Fibroblast of the aortic adventitia (primary cell): Measurements from ENCODE around the gene NUP50. TPM values are rescaled to one million over a fixed set of nuclear protein-coding genes. Genes with fewer than 3 reads are reported as not detected.

ENCODE experiments used
- DNase-seq: peaks from one replicate; pipeline ENCODE4 v3.0.0-alpha.2; 2010; ENCODE audit warnings: low read depth
- H3K4me3 ChIP-seq: 2 replicates; pipeline ENCODE4 v1.5.1; 2011; ENCODE audit warnings: low read depth, mild to moderate bottlenecking, control low read depth, low read length, moderate library complexity
- total RNA-seq: library from RNA; depleted of rRNA; stranded (reverse); fragments of >200 nt; gene quantifications from 2 replicates; pipeline ENCODE4 v1.2.3, GENCODE V29; 2012; ENCODE audit warnings: low replicate concordance
- TF ChIP-seq, protein P1 (sequence below): IDR thresholded peaks from 2 replicates; pipeline ENCODE4 v1.5.1; 2011; ENCODE audit warnings: mild to moderate bottlenecking, low read length, control low read depth, inconsistent platforms; ENCODE audit not compliant: insufficient read depth

Gene NUP50
- total RNA-seq, 1 donor = 61.6 TPM

DNA sequence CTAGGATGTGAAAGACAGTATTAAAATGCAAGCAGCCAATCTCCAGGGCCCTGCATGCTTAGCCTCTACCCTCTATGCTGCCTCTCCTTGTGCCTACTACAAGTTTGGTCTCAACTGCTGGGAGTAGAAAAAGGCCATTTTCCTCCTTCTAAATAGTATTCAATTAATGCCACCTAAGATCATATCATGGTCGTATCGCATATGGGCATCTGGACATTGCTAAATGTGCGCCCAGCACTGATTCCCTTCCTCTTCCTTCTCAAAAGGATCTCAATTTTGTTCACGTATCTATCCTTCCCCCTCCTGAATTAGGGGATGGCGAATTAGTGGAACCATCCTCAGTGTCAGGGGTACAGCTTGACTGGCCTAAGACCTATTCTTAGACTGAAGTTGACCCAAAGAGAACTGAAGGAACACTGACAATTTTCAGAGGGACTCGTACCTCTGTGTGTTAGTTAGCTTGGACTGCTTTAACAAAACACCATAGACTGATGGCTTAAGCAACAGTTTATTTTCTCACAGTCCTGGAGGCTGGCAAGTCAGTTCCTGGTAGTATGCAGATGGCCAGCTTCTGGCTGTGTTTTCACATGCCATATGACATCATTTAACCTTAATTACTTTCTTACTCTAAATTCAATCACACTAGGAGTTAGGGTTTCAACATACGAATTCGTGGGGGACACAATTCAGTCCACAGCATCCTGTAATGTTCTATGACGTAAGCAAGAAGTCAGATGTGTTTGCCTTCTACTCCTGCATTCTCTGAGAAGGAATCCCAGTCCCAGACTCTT is 8.5 kb upstream of the NUP50 start:
- no peak overlapping the region for H3K4me3 ChIP-seq
- TF ChIP-seq, protein P1, sequence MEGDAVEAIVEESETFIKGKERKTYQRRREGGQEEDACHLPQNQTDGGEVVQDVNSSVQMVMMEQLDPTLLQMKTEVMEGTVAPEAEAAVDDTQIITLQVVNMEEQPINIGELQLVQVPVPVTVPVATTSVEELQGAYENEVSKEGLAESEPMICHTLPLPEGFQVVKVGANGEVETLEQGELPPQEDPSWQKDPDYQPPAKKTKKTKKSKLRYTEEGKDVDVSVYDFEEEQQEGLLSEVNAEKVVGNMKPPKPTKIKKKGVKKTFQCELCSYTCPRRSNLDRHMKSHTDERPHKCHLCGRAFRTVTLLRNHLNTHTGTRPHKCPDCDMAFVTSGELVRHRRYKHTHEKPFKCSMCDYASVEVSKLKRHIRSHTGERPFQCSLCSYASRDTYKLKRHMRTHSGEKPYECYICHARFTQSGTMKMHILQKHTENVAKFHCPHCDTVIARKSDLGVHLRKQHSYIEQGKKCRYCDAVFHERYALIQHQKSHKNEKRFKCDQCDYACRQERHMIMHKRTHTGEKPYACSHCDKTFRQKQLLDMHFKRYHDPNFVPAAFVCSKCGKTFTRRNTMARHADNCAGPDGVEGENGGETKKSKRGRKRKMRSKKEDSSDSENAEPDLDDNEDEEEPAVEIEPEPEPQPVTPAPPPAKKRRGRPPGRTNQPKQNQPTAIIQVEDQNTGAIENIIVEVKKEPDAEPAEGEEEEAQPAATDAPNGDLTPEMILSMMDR = no peak
- DNase-seq = peak; percentile 32

DNA sequence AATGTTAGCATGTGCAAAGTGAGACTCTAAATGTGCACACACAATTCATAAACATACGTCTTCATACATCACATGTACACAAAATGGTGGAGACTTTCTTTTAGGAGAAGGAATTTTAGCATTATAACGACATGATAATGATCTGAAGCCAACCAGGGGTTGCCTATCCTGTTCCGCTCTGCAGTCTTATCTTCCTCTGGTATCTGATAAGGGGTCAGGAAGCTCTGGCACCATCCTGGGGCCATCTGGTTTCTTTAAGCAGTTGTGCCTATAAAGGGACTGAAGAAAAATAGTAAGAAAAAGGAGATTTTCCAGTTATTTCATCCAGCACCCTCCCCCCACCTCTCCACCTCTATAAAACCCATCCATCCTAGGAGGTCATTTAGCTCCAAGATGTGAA is 5.8 kb upstream of the NUP50 start:
- no peak for DNase-seq
- TF ChIP-seq, protein P1 = no peak
- no peak overlapping the region for H3K4me3 ChIP-seq

DNA sequence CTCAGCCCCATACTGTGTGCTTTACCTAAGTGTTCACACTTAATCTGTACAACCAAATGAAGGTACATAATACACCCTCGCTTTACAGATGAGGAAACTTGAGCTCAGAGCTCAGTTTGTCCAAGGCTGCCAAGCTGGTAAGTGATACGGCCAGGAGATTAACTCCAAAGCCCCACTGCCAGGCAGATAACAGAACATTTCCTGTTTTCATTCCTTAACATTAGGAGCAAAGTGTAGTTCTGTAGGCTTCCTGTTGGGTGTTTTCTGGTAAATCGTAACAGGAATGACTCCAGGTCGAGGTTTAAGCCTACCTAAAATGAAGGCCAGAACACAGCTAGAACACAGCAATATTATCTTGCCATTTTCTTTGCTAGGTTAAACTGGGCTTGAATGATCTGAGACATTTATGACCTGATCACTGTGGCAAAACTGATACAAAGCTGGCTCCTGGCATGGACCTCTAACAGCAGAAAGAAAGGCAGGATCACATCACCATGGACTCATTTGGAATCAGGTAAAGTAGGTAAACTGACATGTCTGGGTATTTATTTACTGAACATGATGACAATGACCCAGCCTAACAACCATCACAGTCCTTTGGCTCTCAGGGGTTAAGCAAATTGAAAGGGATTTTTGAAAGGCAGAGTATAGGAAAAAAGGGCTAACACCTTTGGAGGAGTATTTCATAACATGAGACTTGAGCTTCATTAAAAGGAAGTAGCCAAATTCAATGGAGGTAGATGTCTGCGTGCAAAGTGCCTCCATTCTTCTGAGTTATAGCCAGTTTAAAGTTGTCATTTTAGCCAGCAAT is 3.9 kb upstream of the NUP50 start:
- peak; percentile 55 for DNase-seq

DNA sequence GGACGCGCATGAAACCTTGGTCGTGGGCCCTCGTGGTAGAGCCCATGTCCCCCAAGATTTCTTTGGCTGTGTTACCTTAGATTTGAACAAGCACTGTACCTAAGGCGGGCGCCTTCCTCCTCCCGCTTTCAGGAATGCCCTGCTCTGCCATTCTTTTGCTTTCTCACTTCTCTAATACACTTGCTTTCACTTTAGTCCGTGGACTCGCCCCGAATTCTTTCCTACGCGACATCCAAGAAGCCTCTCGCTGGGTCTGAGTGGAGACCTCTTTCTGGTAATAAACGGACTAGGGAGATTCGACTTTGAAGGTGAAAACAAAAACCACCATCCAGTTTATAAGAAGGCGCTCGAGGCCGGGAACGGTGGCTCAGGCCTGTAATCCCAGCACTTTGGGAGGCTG is 1.2 kb upstream of the NUP50 start:
- TF ChIP-seq, protein P1 = no peak
- peak; percentile 17 for DNase-seq
- peak overlapping the region; percentile 84 for H3K4me3 ChIP-seq

More for the DNA sequence above, 3.9 kb upstream of the NUP50 start:
- TF ChIP-seq, protein P1 = peak; percentile 30
- no peak overlapping the region for H3K4me3 ChIP-seq

DNA sequence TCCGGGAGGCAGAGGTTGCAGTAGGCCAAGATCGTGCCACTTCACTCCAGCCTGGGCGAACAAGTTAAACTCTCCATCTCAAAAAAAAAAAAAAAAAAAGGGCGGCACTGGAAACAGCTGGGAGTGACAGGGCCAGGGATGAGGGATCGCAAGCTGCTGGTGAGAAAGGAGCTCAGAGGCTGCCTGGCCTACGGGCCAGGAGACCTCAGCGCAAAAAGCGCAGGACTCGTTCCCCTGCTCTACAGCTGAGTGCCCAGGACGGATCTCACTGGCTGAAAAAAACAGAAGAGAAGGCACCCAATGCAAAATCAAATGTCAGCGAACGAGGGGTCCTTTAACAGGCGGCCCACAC is 650 bp upstream of the NUP50 start:
- peak overlapping the region; percentile 84 for H3K4me3 ChIP-seq
- TF ChIP-seq, protein P1 = no peak
- DNase-seq = peak; percentile 56

DNA sequence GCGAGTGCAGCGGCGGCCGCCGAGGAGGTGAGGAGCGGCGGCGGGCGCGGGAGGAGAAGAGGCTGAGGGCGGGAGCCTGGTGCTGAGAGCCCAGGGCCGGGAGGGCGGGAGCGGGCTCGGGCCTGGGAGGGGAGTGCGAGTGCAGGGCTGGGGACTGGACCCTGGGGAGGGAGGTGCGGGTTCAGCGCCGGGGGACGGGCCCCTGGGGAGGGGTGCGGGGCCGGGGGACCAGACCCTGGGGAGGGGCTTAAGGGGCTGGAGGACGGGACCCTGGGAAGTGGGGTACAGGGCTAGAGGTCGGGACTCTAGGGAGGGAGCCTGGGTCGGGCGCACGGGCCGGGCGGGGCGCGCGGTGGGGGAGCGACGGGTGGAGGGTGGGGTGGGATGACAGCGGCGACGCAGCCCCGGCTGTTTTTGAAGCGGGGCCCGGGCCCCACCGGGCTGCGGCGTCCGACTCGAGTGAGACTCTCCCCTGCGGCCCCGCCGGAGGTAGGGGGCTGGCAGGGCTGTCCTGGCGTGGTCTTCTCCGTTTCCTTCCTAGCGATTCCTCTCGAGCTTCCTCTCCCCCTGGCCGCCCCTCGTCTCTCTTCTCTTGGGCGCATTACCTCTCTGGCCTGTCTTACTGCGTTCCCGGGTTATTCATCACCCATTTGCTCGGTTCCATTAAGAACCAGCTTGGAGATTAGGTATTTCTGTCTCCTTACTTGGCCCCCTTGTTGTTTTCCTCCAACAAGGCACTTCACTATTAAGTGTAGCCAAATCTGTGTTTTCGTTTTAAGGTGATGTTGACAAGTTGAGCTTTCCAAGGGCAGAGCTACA is 754 bp downstream of the NUP50 start:
- DNase-seq = peak; percentile 23
- TF ChIP-seq, protein P1 = no peak
- peak overlapping the region; percentile 75 for H3K4me3 ChIP-seq
